Measurements from ENCODE around the gene IMMP2L. TPM values are rescaled to one million over a fixed set of nuclear protein-coding genes. Genes with fewer than 3 reads are reported as not detected.

The IMMP2L gene
- total and polyA plus RNA-seq, 2 experiments from 2014 or later, result 10.1 to 10.4 TPM

DNA sequence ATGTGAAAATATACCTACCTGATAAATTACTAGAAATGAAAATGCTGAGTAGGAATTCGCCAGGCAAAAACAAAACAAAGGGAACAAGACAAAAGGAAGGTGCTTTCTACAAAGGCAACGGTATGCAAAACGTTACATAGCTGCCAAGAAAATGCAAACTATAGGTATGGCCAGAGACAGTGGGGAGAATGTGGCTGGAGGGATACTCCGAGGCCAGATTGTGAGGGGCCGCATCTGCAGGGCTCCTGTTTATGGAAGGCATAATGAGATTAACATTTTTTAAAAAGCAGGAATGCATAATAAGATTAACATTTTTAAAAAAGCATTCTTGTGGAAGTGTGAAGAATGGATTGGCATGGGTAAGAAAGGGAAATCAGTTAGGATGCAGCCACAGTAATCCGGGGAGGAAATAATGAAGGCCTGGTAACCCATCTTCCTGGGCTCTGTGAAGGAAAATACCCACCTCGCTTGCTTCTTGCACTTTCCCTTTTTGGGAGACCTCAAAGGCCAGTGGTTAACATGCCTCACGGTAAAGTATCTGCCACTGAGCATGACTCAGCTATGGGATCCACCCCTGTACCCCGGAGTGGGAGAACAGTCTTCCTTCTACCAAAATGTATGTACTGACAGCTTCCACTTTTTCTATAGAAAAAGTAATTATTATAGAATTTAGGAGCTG, 617.2 kb downstream of the IMMP2L start:
- peaks cover 16% of the 10 kb centered on the region for H3F3A ChIP-seq (ENCODE audit: insufficient read depth)
- no peak for TF ChIP-seq EZH2phosphoT487 (IDR thresholded peaks at IDR 0.05; ENCODE audit: insufficient read depth, low read depth)
- TF ChIP-seq EZH2 (IDR thresholded peaks at IDR 0.05; ENCODE audit: insufficient read depth, poor library complexity, severe bottlenecking), result no peak
- no peaks in the 10 kb centered on the region for H3K36me3 ChIP-seq (ENCODE audit: low read depth)
- no peaks in the 10 kb centered on the region for H3K79me2 ChIP-seq (ENCODE audit: insufficient read depth)
- in situ Hi-C loops (cut with MboI), result no loop called here
- H3K4me1 ChIP-seq (ENCODE audit: insufficient read depth), result peaks cover 11% of the 10 kb centered on the region; the same call in 1 of the 2 replicates
- no peak overlapping the region for H3K9ac ChIP-seq
- no peaks in the 10 kb centered on the region for H4K20me1 ChIP-seq (ENCODE audit: insufficient read depth)
- no peaks in the 10 kb centered on the region for H3K9me2 ChIP-seq (ENCODE audit: insufficient read depth)
- no peak overlapping the region for H3K4me2 ChIP-seq (ENCODE audit: unreplicated experiment)
- H2AFZ ChIP-seq, result no peak overlapping the region
- no peak overlapping the region for H3K27ac ChIP-seq
- DNase-seq, result no peak
- H3K9me3 ChIP-seq (ENCODE audit: low read depth), result no peaks in the 10 kb centered on the region
- H3K4me3 ChIP-seq, result no peak overlapping the region
- no peaks in the 10 kb centered on the region for H3K27me3 ChIP-seq (replicated peaks; ENCODE audit: insufficient read depth)
- WGBS, 2 experiments (ENCODE audit: low coverage in 1 of 2, low lambda C conversion rate in 2 of 2, missing lambda C conversion rate in 2 of 2), result 93 to 95% methylated on average over 9 of the region's 9 CpGs

DNA sequence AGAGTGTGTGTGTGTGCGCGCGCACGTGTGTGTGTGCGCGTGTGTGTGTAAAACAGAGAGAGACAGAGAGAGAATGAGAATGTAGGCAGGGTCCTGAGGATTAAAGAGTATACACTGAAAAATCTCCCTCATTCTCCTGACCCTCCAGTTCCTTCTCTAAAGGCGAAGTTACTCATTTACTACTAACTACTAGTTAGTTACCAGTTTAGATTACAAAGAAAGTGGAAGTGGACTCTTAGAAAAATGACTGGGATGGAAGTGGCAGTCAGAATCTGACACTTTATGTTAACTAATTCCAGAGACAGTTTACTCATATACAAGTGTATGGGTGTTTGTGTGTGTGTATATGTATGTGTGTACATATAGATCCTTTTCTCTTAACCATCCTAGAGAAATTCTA, 617.8 kb downstream of the IMMP2L start:
- no peak overlapping the region for H3K4me2 ChIP-seq (ENCODE audit: unreplicated experiment)
- H3F3A ChIP-seq (ENCODE audit: insufficient read depth), result peaks cover 16% of the 10 kb centered on the region
- H3K36me3 ChIP-seq (ENCODE audit: low read depth), result no peaks in the 10 kb centered on the region
- no peak overlapping the region for H3K27ac ChIP-seq
- TF ChIP-seq EZH2 (IDR thresholded peaks at IDR 0.05; ENCODE audit: insufficient read depth, poor library complexity, severe bottlenecking), result no peak
- no peak for TF ChIP-seq EZH2phosphoT487 (IDR thresholded peaks at IDR 0.05; ENCODE audit: insufficient read depth, low read depth)
- H3K4me3 ChIP-seq, result no peak overlapping the region
- no peaks in the 10 kb centered on the region for H4K20me1 ChIP-seq (ENCODE audit: insufficient read depth)
- no peaks in the 10 kb centered on the region for H3K79me2 ChIP-seq (ENCODE audit: insufficient read depth)
- no peak overlapping the region for H3K9ac ChIP-seq
- H3K4me1 ChIP-seq (ENCODE audit: insufficient read depth), result peaks cover 11% of the 10 kb centered on the region; the same call in 1 of the 2 replicates
- no peaks in the 10 kb centered on the region for H3K9me2 ChIP-seq (ENCODE audit: insufficient read depth)
- H3K9me3 ChIP-seq (ENCODE audit: low read depth), result no peaks in the 10 kb centered on the region
- H2AFZ ChIP-seq, result no peak overlapping the region
- in situ Hi-C loops (cut with MboI), result no loop called here
- WGBS, 2 experiments (ENCODE audit: low coverage in 1 of 2, low lambda C conversion rate in 2 of 2, missing lambda C conversion rate in 2 of 2), result 92 to 95% methylated on average over 7 of the region's 7 CpGs
- DNase-seq, result no peak
- no peaks in the 10 kb centered on the region for H3K27me3 ChIP-seq (replicated peaks; ENCODE audit: insufficient read depth)

DNA sequence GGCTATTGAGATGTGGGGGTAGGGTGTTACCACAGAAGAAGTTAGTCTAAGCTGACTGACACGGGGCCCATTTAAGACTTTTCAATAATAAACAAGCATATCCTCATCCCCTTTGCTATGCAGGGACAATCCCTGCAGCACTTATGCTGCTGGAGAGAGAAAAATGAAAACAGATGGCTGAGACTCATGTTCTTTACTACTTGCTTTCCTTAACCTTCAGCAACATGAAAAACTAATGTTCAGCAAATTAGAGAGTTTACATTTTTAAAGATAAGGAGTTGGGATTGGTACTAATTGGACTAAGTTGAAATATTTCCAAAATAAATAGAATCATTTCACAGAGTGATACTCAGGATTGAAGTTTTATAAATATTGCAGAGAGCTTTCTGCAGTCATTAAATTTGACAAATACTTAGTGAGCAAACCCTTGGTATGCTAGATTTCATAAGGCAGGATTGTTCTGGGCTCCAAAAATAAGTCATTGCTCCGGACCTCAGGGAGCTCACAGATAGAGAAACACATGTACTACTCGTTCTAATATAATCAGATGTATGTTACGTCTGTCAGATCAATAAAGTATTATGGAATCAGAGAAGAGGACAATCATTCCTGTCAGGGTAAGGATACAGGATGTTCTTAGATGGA, 618.5 kb downstream of the IMMP2L start:
- no peaks in the 10 kb centered on the region for H3K9me2 ChIP-seq (ENCODE audit: insufficient read depth)
- WGBS, 2 experiments (ENCODE audit: low coverage in 1 of 2, low lambda C conversion rate in 2 of 2, missing lambda C conversion rate in 2 of 2), result 18% methylated on average over 4 of the region's 4 CpGs
- no peaks in the 10 kb centered on the region for H4K20me1 ChIP-seq (ENCODE audit: insufficient read depth)
- no peak overlapping the region for H3K27ac ChIP-seq
- no peaks in the 10 kb centered on the region for H3K79me2 ChIP-seq (ENCODE audit: insufficient read depth)
- no peak overlapping the region for H2AFZ ChIP-seq
- no peaks in the 10 kb centered on the region for H3K27me3 ChIP-seq (replicated peaks; ENCODE audit: insufficient read depth)
- H3K9me3 ChIP-seq (ENCODE audit: low read depth), result no peaks in the 10 kb centered on the region
- peak; percentile 40 for DNase-seq
- H3K36me3 ChIP-seq (ENCODE audit: low read depth), result no peaks in the 10 kb centered on the region
- peaks cover 11% of the 10 kb centered on the region; the same call in 1 of the 2 replicates for H3K4me1 ChIP-seq (ENCODE audit: insufficient read depth)
- TF ChIP-seq EZH2 (IDR thresholded peaks at IDR 0.05; ENCODE audit: insufficient read depth, poor library complexity, severe bottlenecking) (no peak), EZH2phosphoT487 (IDR thresholded peaks at IDR 0.05; ENCODE audit: insufficient read depth, low read depth) (no peak)
- in situ Hi-C loops (cut with MboI), result no loop called here
- H3F3A ChIP-seq (ENCODE audit: insufficient read depth), result peaks cover 16% of the 10 kb centered on the region
- no peak overlapping the region for H3K4me3 ChIP-seq
- H3K9ac ChIP-seq, result no peak overlapping the region
- no peak overlapping the region for H3K4me2 ChIP-seq (ENCODE audit: unreplicated experiment)

DNA sequence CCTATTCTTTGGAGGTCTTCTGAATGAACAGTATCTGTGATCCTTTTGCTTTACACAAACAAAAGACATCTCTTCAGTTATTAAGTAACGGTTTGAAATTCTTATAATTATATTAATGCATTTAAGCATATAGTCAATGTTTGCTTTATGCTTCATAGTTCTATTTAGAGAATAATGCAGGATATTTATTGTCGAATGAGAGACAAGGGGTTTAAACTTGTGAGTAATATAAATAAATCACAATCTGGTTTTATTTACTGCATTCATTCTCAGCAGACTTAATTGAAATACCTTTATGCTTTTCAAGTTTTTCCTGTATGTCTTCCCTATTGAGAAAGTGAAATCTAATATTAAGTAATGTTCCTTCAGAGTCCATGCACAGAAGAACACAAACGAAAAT, 620.9 kb downstream of the IMMP2L start:
- 90% methylated on average over 3 of the region's 3 CpGs for WGBS, 2 experiments (ENCODE audit: low coverage in 1 of 2, low lambda C conversion rate in 2 of 2, missing lambda C conversion rate in 2 of 2)
- Histone ChIP-seq H3F3A (ENCODE audit: insufficient read depth) (peaks cover 16% of the 10 kb centered on the region), H3K36me3 (ENCODE audit: low read depth) (no peaks in the 10 kb centered on the region), H3K4me1 (ENCODE audit: insufficient read depth) (peaks cover 11% of the 10 kb centered on the region; the same call in 1 of the 2 replicates), H3K4me3 (no peak overlapping the region), H3K9ac (no peak overlapping the region), H3K27ac (no peak overlapping the region), H3K4me2 (ENCODE audit: unreplicated experiment) (no peak overlapping the region), H2AFZ (no peak overlapping the region), H3K9me2 (ENCODE audit: insufficient read depth) (no peaks in the 10 kb centered on the region), H3K9me3 (ENCODE audit: low read depth) (no peaks in the 10 kb centered on the region), H4K20me1 (ENCODE audit: insufficient read depth) (no peaks in the 10 kb centered on the region), H3K27me3 (replicated peaks; ENCODE audit: insufficient read depth) (no peaks in the 10 kb centered on the region), H3K79me2 (ENCODE audit: insufficient read depth) (no peaks in the 10 kb centered on the region)
- in situ Hi-C loops (cut with MboI), result no loop called here
- DNase-seq, result no peak
- TF ChIP-seq EZH2 (IDR thresholded peaks at IDR 0.05; ENCODE audit: insufficient read depth, poor library complexity, severe bottlenecking) (no peak), EZH2phosphoT487 (IDR thresholded peaks at IDR 0.05; ENCODE audit: insufficient read depth, low read depth) (no peak)

All from GM23248 (cell line).